GM21367 (cell line): ENCODE measurements around the gene WDR83.
"Not testable (repeated sequence)": the region's sequence is repeated elsewhere in the genome, so short reads cannot be mapped to it uniquely, and the experiment has no call there.

Source experiments
- ATAC-seq: cut with Tn5 transposase; IDR thresholded peaks from one replicate; pipeline ENCODE4 v1.9.1; 2021; ENCODE audit not compliant: unreplicated experiment

WDR83 gene

GRCh38 chr19:12711187-12711586, 44.6 kb downstream of the WDR83 start:
- no peak for ATAC-seq

DNA sequence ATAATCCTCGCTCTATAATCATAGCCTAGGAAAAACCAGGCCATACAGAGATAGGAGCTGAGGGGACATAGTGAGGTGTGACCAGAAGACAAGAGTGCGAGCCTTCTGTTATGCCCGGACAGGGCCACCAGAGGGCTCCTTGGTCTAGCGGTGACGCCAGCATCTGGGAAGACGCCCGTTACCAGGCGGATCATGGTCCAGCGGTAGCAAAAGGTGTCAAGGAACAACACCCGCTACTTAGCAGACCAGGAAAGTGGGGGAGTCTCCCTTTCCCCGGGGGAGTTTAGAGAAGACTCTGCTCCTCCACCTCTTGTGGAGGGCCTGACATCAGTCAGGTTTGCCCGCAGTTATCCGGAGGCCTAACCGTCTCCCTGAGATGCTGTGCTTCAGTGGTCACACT, 45.5 kb downstream of the WDR83 start:
- not testable (repeated sequence) for ATAC-seq

DNA sequence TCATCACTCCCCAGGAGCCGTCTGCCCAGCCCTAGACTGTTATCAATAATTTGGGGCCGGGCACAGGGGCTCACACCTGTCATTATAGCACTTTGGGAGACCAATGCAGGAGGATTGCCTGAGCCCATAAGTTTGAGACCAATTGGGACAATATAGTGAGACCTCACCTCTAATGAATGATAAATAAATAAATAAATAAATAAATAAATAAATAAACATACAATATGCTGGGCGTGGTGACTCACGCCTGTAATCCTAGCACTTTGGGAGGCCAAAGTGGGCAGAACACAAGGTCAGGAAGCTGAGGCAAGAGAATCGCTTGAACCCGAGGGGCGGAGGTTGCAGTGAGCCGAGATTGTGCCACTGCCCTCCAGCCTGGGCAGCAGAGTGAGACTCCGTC, 46.7 kb downstream of the WDR83 start:
- not testable (repeated sequence) for ATAC-seq

GRCh38 chr19:12715102-12715501, 48.5 kb downstream of the WDR83 start:
- ATAC-seq = no peak

DNA sequence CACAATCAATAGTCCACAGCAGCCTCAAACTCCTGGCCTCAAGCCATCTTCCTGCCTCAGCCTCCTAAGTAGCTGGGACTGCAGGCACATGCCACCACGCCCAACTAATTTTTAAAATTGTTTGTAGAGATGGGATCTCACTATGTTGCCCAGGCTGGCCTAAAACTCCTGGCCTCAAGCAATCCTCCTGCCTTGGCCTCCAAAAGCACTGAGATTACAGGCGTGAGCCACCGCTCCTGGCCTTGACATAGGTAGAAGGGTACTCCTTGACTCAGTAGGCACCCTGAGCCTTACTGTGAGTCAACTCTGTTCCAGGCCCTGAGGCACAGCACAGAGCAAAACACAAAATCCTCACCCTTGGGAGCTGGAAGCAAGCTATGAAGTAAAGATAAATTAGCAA, 49.3 kb downstream of the WDR83 start:
- ATAC-seq = no peak

- ATAC-seq = no peak
Measured at GRCh38 chr19:12720296-12720695, 53.7 kb downstream of the WDR83 start.

- no peak for ATAC-seq
Measured at GRCh38 chr19:12720851-12721655, 54.4 kb downstream of the WDR83 start.

DNA sequence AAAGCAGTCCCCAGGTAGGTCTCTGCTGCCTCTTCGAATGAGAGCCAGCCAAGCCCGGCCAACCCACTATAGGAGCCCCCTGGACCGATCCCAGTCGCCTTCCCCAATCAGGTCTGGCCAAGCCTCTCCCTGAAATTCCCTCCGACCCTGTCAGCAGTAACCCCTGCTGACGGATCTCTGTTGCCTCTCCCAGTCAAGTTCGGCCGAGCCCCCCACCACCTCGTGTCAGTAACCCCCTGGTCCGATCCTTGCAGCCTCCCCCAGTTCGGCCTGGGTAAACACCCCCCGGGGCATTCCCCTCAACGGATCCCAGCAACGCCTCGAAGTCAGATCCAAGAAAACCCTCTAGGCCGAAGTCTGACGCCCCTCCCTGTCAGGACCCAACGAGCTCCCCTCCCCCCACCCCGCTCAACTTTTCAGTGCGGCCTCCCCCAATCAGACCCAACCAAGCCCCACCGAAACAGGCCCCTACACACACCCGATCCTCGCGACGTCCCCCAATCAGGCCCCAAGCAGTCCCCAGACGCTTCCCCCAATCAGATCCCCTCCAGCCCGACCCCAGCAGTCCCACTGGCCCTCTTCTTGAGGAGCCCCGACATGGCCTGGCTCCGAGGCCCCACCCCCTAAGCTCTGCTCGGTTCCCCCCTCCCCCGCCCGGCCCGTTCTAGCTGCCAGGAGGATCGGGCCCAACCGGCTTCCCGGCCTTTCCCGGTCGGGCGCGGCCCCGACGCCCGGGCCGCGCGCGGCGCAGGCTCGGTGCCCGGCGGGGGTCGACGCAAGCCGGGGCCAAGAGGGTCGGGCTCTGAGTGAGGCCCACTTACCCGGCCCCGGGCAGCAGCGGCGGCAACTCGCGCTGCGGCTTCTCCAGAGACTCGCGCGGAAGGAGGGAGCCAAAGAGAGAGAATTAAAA, 55.3 kb downstream of the WDR83 start:
- ATAC-seq = peak; percentile 14

- ATAC-seq = peak; percentile 65
Measured at GRCh38 chr19:12722566-12723380, 56.2 kb downstream of the WDR83 start.

GRCh38 chr19:12723381-12723640, 56.7 kb downstream of the WDR83 start:
- no peak for ATAC-seq

DNA sequence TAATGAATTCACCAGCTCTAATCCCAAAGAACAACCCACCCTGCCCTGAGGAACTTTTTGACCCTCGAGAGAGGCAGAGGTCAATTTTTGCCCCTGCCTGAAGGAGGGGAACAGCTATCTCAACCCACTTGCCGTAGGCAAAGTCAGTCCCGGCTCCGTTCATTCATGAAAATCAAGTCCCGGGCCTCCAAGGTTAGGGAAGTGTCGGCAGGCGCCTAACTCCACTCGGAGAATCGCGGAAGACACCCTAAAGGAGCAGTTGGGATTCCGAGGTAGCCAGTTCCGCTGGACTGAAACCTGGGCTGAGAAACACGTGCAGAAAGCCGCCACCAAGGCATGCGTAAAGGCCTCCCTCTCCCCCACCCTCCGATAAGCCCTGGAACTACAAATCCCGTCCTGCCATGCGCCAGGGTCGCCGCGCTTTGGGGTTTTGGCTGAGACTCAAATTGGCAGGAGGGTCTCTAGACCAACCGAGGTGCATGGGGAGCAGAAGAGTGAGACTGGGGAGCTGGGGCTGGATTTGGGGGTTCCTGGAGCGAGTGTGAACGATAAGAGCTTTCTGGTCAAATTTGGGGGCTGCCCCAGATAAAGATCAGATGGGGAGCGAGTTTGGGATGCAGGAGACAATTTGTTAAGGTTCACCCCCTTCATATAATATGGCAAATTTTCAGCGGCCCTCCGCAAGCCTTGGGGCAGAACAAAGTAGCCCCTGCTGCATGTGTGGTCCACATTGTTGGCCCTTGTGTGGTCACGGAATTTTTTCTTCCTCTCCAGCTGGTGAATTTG, 57.2 kb downstream of the WDR83 start, which contains the start of gene TNPO2:
TSS of gene TNPO2 (minus strand) at position 292 of the 786 bp plus-strand sequence. CDS start 2,955 bp downstream, outside the sequence.
- ATAC-seq = peak; percentile 33
